ENCODE measurements around the gene IGHMBP2. TPM values are rescaled to one million over a fixed set of nuclear protein-coding genes. Genes with fewer than 3 reads are reported as not detected.

IGHMBP2 gene
- total RNA-seq, 1 experiment from 2014 or later = 19.3 TPM

- intact Hi-C loops (cut with micrococcal nuclease) = no loop called here
- ATAC-seq = no peak
Measured at GRCh38 chr11:68865241-68865640, 38.5 kb upstream of the IGHMBP2 start.

More at GRCh38 chr11:68865241-68865640, 38.5 kb upstream of the IGHMBP2 start:
- H3K4me2 ChIP-seq (ENCODE audit: low read length) = no peak overlapping the region
- H3K4me1 ChIP-seq (ENCODE audit: control insufficient read depth in 1 of 2, insufficient read depth in 2 of 2, low read length in 2 of 2) = peaks cover 0 to 10% of the 10 kb centered on the region in 2 experiments; a peak in 2 of 4 replicates
- no peak overlapping the region for H3K27ac ChIP-seq (ENCODE audit: low read depth, low read length)
- ChIA-PET CTCF (no interaction called here), POLR2A (no interaction called here), RAD21 (ENCODE audit: low non-redundant PET in 1 of 2, low total read pairs in 2 of 2, uncharacterized antibody in 2 of 2, unreplicated experiment in 2 of 2) (no interaction called here)
- no peaks in the 10 kb centered on the region for H3K79me2 ChIP-seq (ENCODE audit: insufficient read depth, low read length)
- no peaks in the 10 kb centered on the region for H4K20me1 ChIP-seq (ENCODE audit: insufficient read depth)
- H3K27me3 ChIP-seq (ENCODE audit: insufficient read depth, low read length) = no peaks in the 10 kb centered on the region
- no peak overlapping the region for H3K9ac ChIP-seq (ENCODE audit: low read length)
- no peaks in the 10 kb centered on the region for H3K36me3 ChIP-seq (ENCODE audit: control insufficient read depth in 1 of 2, insufficient read depth in 2 of 2, low read length in 2 of 2)
- H3K9me2 ChIP-seq (ENCODE audit: insufficient read depth) = no peaks in the 10 kb centered on the region
- DNase-seq (ENCODE audit: low read depth, low spot score) = no peak
- no TSS peak for BruUV-seq (replicated peaks)
- H3K9me3 ChIP-seq (ENCODE audit: control insufficient read depth in 1 of 2, insufficient read depth in 1 of 2, low read depth in 1 of 2, low read length in 2 of 2) = peaks cover 4 to 9% of the 10 kb centered on the region in 2 experiments; a peak in 1 of 4 replicates
- TF ChIP-seq EZH2 (IDR thresholded peaks at IDR 0.05) (no peak), EGR1 (IDR thresholded peaks at IDR 0.05; ENCODE audit: low read depth) (no peak), CEBPB (IDR thresholded peaks at IDR 0.05; ENCODE audit: low read depth) (no peak), CBX3 (IDR thresholded peaks at IDR 0.05; ENCODE audit: low read depth) (no peak), RAD21 (IDR thresholded peaks at IDR 0.05; ENCODE audit: low read depth) (no peak), TCF7L2 (IDR thresholded peaks at IDR 0.05; ENCODE audit: borderline replicate concordance, extremely low read depth, insufficient read depth, insufficient read length) (no peak), ZNF274 (IDR thresholded peaks at IDR 0.05; ENCODE audit: low read depth, low read length) (no peak), REST (IDR thresholded peaks at IDR 0.05; ENCODE audit: low read depth) (no peak), POLR2AphosphoS5 (IDR thresholded peaks at IDR 0.05; ENCODE audit: low read depth, low read length) (no peak), EZH2phosphoT487 (IDR thresholded peaks at IDR 0.05; ENCODE audit: borderline replicate concordance) (no peak), FOSL1 (IDR thresholded peaks at IDR 0.05; ENCODE audit: low read depth) (no peak)
- TF ChIP-seq, protein P1, sequence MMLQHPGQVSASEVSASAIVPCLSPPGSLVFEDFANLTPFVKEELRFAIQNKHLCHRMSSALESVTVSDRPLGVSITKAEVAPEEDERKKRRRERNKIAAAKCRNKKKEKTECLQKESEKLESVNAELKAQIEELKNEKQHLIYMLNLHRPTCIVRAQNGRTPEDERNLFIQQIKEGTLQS (IDR thresholded peaks at IDR 0.05) = no peak
- no peak overlapping the region for H2AFZ ChIP-seq (ENCODE audit: low read depth, low read length, poor library complexity, severe bottlenecking)
- no peak overlapping the region for H3K4me3 ChIP-seq (replicated peaks in 1 of 2; ENCODE audit: low read depth in 1 of 2, low read length in 2 of 2)

Measured in HCT116 (cell line).